Head of caudate nucleus (tissue), 42 donors: ENCODE results near the gene UCK2.
A peak's percentile ranks its signal among the peaks of the same experiment; 100 is the strongest.

ENCODE experiments used
- DNase-seq, 42 donors: peaks; one replicate each; pipeline versions ENCODE4 v3.0.0 to v3.0.0-alpha.2; 2020 to 2021; ENCODE audit warnings: mixed read lengths in 7 of 42
- intact Hi-C: fragments of 100-400 bp; cut with DNase I; formaldehyde crosslinking; loops from one replicate; pipeline ENCODE4 v1.15.0; 2022

The UCK2 gene

GRCh38 chr1:165874643-165875042 lies 47.2 kb downstream of the UCK2 start:
- intact Hi-C loops = no loop called here
- DNase-seq = no peak

- intact Hi-C loops = no loop called here
- DNase-seq = no peak
These were observed 47.8 kb downstream of the UCK2 start for GRCh38 chr1:165875171-165875570.

GRCh38 chr1:165875604-165876003 lies 48.2 kb downstream of the UCK2 start:
- no peak for DNase-seq
- intact Hi-C loops = no loop called here

GRCh38 chr1:165876121-165876520 lies 48.7 kb downstream of the UCK2 start:
- intact Hi-C loops = no loop called here
- DNase-seq = no peak

- intact Hi-C loops = no loop called here
- DNase-seq = no peak
These were observed 50.0 kb downstream of the UCK2 start for GRCh38 chr1:165877411-165877810.

- no peak for DNase-seq
- intact Hi-C loops = no loop called here
These were observed 50.6 kb downstream of the UCK2 start for GRCh38 chr1:165877940-165878556.

GRCh38 chr1:165879946-165880345 lies 52.5 kb downstream of the UCK2 start:
- intact Hi-C loops = no loop called here
- no peak for DNase-seq

GRCh38 chr1:165880993-165881392 lies 53.6 kb downstream of the UCK2 start:
- DNase-seq = no peak
- intact Hi-C loops = no loop called here

- intact Hi-C loops = no loop called here
- DNase-seq = no peak
These were observed 54.9 kb downstream of the UCK2 start for GRCh38 chr1:165882168-165882837.

- intact Hi-C loops = no loop called here
- no peak for DNase-seq
These were observed 55.6 kb downstream of the UCK2 start for GRCh38 chr1:165883056-165883455.

- no peak for DNase-seq
- intact Hi-C loops = no loop called here
These were observed 56.7 kb downstream of the UCK2 start for GRCh38 chr1:165884009-165884689.

- intact Hi-C loops = no loop called here
- peak in 4 of 42 donors; percentile 16 to 42 (median 20) for DNase-seq
These were observed 57.4 kb downstream of the UCK2 start for GRCh38 chr1:165884690-165885304.

GRCh38 chr1:165885305-165885694 lies 57.9 kb downstream of the UCK2 start:
- DNase-seq = no peak
- intact Hi-C loops = no loop called here

GRCh38 chr1:165886193-165886592 lies 58.8 kb downstream of the UCK2 start:
- DNase-seq = no peak
- intact Hi-C loops = no loop called here

- intact Hi-C loops = no loop called here
- no peak for DNase-seq
These were observed 59.6 kb downstream of the UCK2 start for GRCh38 chr1:165886983-165887382.

- DNase-seq = no peak
- intact Hi-C loops = no loop called here
These were observed 60.6 kb downstream of the UCK2 start for GRCh38 chr1:165887877-165888551.

- no peak for DNase-seq
- intact Hi-C loops = no loop called here
These were observed 61.1 kb downstream of the UCK2 start for GRCh38 chr1:165888552-165888920.

GRCh38 chr1:165890684-165891083 lies 63.3 kb downstream of the UCK2 start:
- intact Hi-C loops = no loop called here
- no peak for DNase-seq

- intact Hi-C loops = no loop called here
- no peak for DNase-seq
These were observed 63.9 kb downstream of the UCK2 start for GRCh38 chr1:165891111-165891860.
